Heart left ventricle (tissue), 16 donors: ENCODE data around the gene PTGIS. TPM values are rescaled to one million over a fixed set of nuclear protein-coding genes. Genes with fewer than 3 reads are reported as not detected.
"Not testable (repeated sequence)": the region's sequence is repeated elsewhere in the genome, so short reads cannot be mapped to it uniquely, and the experiment has no call there.

ENCODE experiments used
- ATAC-seq, 4 donors: fragments of 200-7000 bp; cut with Tn5 transposase; one replicate each; pipeline ENCODE4 v1.9.1; 2020 to 2022; ENCODE audit warnings: moderate library complexity in 4 of 4, mild to moderate bottlenecking in 3 of 4, moderate number of reproducible peaks in 1 of 4
- DNase-seq, 5 donors: peaks; one replicate each; pipeline ENCODE4 v3.0.0-alpha.2; 2020
- H3K27ac ChIP-seq, 12 donors: fragments of 200-600 bp; sonication (generic) in 4 of 12; one replicate each; pipeline versions ENCODE4 v1.5.0 to v1.8.0; 2016 to 2022; ENCODE audit warnings: mild to moderate bottlenecking in 2 of 12
- H3K27me3 ChIP-seq, 9 donors: fragments of 200-600 bp; sonication (generic) in 2 of 9; one replicate each; pipeline versions ENCODE4 v1.5.1 to v1.8.0; 2016 to 2022; ENCODE audit warnings: mild to moderate bottlenecking in 3 of 9
- H3K36me3 ChIP-seq, 9 donors: fragments of 200-600 bp; sonication (generic) in 2 of 9; one replicate each; pipeline versions ENCODE4 v1.5.0 to v1.8.0; 2018 to 2022; ENCODE audit warnings: mild to moderate bottlenecking in 2 of 9
- H3K4me1 ChIP-seq, 12 donors: fragments of 200-600 bp; sonication (generic) in 4 of 12; one replicate each; pipeline versions ENCODE4 v1.5.0 to v1.8.0; 2016 to 2022; ENCODE audit warnings: mild to moderate bottlenecking in 3 of 12
- H3K4me3 ChIP-seq, 12 donors: fragments of 200-600 bp; sonication (generic) in 4 of 12; one replicate each; pipeline versions ENCODE4 v1.5.0 to v1.8.0; 2017 to 2022; ENCODE audit warnings: mild to moderate bottlenecking in 9 of 12, moderate library complexity in 4 of 12
- H3K9me3 ChIP-seq, 12 donors: fragments of 200-600 bp; sonication (generic) in 4 of 12; one replicate each; pipeline versions ENCODE4 v1.5.0 to v1.8.0; 2016 to 2022; ENCODE audit warnings: mild to moderate bottlenecking in 1 of 12
- CTCF ChIP-seq, 12 donors: fragments of 200-600 bp; sonication (generic) in 4 of 12; IDR thresholded peaks; one replicate each; pipeline versions ENCODE4 v1.5.0 to v1.8.0; 2018 to 2022; ENCODE audit warnings: antibody characterized with exemption in 12 of 12, mild to moderate bottlenecking in 5 of 12
- POLR2A ChIP-seq, 2 donors: fragments of 450-650 bp; IDR thresholded peaks; one replicate each; pipeline ENCODE4 v1.6.1; 2017; ENCODE audit warnings: antibody characterized with exemption in 2 of 2, mild to moderate bottlenecking in 2 of 2, moderate library complexity in 2 of 2
- WGBS, 4 donors: extraction: QIAGEN DNeasy Blood & Tissue Kit in 2 of 4; methylation state at CpG; one replicate each; pipeline versions ENCODE4 v1.1.5 to v1.1.7; 2013 to 2018; 5-methylcytosine and 5-hydroxymethylcytosine counted together
- intact Hi-C, 10 donors: fragments of 100-400 bp; cut with DNase I; formaldehyde crosslinking; loops; one replicate each; pipeline versions ENCODE4 v1.11.1 to v1.14.2; 2022
- long read RNA-seq, 3 donors: library from polyadenylated mRNA; unstranded; transcript quantifications; one replicate each; pipeline ENCODE4 v2.0.0, GENCODE V29; 2020 to 2021
- polyA plus RNA-seq, 2 donors: library from polyadenylated mRNA; stranded (reverse); fragments of 200-250 nt; gene quantifications; one replicate each; pipeline ENCODE4 v1.2.3, GENCODE V29; 2013
- total RNA-seq, 9 donors: library from RNA; depleted of rRNA in 2 of 9; stranded (reverse); fragments of >200 nt in 2 of 9; fragmentation: NEBNext Ultra II Directional in 3 of 9; extraction: Animal tissue kit (Norgen Biotek cat#: 25700) in 3 of 9; gene quantifications; one replicate each; pipeline versions ENCODE4 v1.1.0 to v1.2.4, GENCODE V29; 2016 to 2023
- donor health status: ischemic (EF 13 %, LVEDD 7.1; RV severe dilation, severe dysfunction).
- donor health status: healthy with polysubstance abuse.
- donor health status: DM: no; HTN: yes; CAD: no.
- donor health status: DM: no; HTN: no; CAD: no.
- donor health status: ischemic (EF 25% LVEDD 6.9; RV normal size, moderate dysfunction).
- donor health status: ischemic (EF 25% LVEDD 5.7; RV mildly dilated, moderate dysfunction).
- donor health status: healthy.
- donor health status: DM: yes; HTN: yes; CAD: no.
- donor health status: ischemic (EF 35%, LVEDD 5.7; RV mildly dilated, moderate dysfunction).
- donor health status: nonischemic (EF 11% LVEDD 7.7; RV severe dilation, severe dysfunction).
- donor health status: DM: yes; HTN: yes; CAD: no.
- donor health status: PGD.
- donor health status: ischemic (EF 29% LVEDD 5.4; RV normal size, mild dysfunction).
- donor health status: nonischemic (EF 23%, LVEDD 6.1; RV moderate dilation, normal function).

Gene PTGIS
- total RNA-seq (10 to 100 TPM; 11.9 to 95.2 (median 22.0) TPM), polyA plus RNA-seq (1 to 10 TPM; 5.3 to 7.3 TPM)
- long read RNA-seq, donor 1, full-length matches to known transcripts, result 2 of 8 reads
- long read RNA-seq, donor 1, partial matches to known transcripts, result 2 of 8 reads
- long read RNA-seq, donor 1, other reads (novel, unspliced or antisense), result 4 of 8 reads
- long read RNA-seq, donor 2, full-length matches to known transcripts, result 1 of 11 reads
- long read RNA-seq, donor 2, partial matches to known transcripts, result 4 of 11 reads
- long read RNA-seq, donor 2, other reads (novel, unspliced or antisense), result 6 of 11 reads
- long read RNA-seq, donor 3, partial matches to known transcripts, result 0 of 2 reads
- long read RNA-seq, donor 3, other reads (novel, unspliced or antisense), result 2 of 2 reads

GRCh38 chr20:49567421-49568277 is at the start of gene PTGIS:
Gene PTGIS, minus strand, starts transcription at chr20:49568137. Its CDS starts 21 bp downstream, at chr20:49568116.
- peak in 3 of 4 donors; percentile 29 to 63 (median 56) for ATAC-seq
- intact Hi-C loops, result no loop called here
- WGBS, 4 donors, result 7 to 14% (median 10%) methylated on average over 29 to 70 of the region's 70 CpGs
- Histone ChIP-seq H3K27ac (peak within 1 kb of the TSS; percentile 49 to 94 (median 82)), H3K9me3 (no peaks in the 10 kb centered on the region), H3K4me3 (peak within 1 kb of the TSS; percentile 28 to 85 (median 62)), H3K36me3 (no peaks in the 10 kb centered on the region), H3K4me1 (peaks cover 0 to 37% (median 7%) of the 10 kb centered on the region in 12 donors), H3K27me3 (peaks cover 0 to 36% (median 8%) of the 10 kb centered on the region in 9 donors)
- TF ChIP-seq CTCF (IDR thresholded peaks at IDR 0.05), result no peak
- no peak for TF ChIP-seq POLR2A (IDR thresholded peaks at IDR 0.05)
- DNase-seq, result peak in 2 of 5 donors; percentile 51 to 73

DNA sequence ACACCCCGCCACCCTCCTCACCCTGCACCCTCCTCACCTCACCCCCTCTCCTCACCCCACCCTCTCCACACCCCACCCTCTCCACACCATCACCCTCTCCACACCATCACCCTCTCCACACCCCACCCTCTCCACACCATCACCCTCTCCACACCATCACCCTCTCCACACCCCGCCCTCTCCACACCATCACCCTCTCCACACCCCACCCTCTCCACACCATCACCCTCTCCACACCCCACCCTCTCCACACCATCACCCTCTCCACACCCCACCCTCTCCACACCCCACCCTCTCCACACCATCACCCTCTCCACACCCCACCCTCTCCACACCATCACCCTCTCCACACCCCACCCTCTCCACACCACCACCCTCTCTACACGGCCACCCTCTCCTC is 49.5 kb upstream of the PTGIS start:
- not testable (repeated sequence) for H3K4me3 ChIP-seq, H3K36me3 ChIP-seq, DNase-seq, H3K27me3 ChIP-seq, ATAC-seq, H3K27ac ChIP-seq
- peaks cover 0 to 22% (median 1%) of the 10 kb centered on the region in 12 donors for H3K4me1 ChIP-seq
- WGBS, 4 donors, result 59 to 83% (median 79%) methylated on average over 2 to 3 of the region's 3 CpGs
- peaks cover 0 to 11% (median 4%) of the 10 kb centered on the region in 12 donors for H3K9me3 ChIP-seq
- intact Hi-C loops, result loop anchor here in 8 of 10 donors (5.0 to 10.0 kb wide), 6 partner anchors 97 to 307 kb away; partner anchors contain the start of genes B4GALT5 (in 4 of the 8), SLC9A8 (in 2 of the 8) and SPATA2 (in 1 of the 8)

- 85 to 92% (median 88%) methylated on average over 11 of the region's 11 CpGs for WGBS, 4 donors
- TF ChIP-seq POLR2A (IDR thresholded peaks at IDR 0.05), result no peak
- DNase-seq, result no peak
- Histone ChIP-seq H3K4me1 (peaks cover 0 to 32% (median 3%) of the 10 kb centered on the region in 12 donors), H3K27ac (peak overlapping the region in 11 of 12 donors; percentile 6 to 79 (median 61)), H3K9me3 (peaks cover 0 to under 1% (median 0%) of the 10 kb centered on the region in 12 donors), H3K27me3 (no peaks in the 10 kb centered on the region), H3K4me3 (no peak overlapping the region), H3K36me3 (no peaks in the 10 kb centered on the region)
- intact Hi-C loops, result loop anchor here in 8 of 10 donors (5.0 to 10.0 kb wide), 6 partner anchors 98 to 308 kb away; partner anchors contain the start of genes B4GALT5 (in 4 of the 8), SLC9A8 (in 2 of the 8) and SPATA2 (in 1 of the 8)
- no peak for ATAC-seq
Observed at GRCh38 chr20:49616154-49617007, 48.4 kb upstream of the PTGIS start.

DNA sequence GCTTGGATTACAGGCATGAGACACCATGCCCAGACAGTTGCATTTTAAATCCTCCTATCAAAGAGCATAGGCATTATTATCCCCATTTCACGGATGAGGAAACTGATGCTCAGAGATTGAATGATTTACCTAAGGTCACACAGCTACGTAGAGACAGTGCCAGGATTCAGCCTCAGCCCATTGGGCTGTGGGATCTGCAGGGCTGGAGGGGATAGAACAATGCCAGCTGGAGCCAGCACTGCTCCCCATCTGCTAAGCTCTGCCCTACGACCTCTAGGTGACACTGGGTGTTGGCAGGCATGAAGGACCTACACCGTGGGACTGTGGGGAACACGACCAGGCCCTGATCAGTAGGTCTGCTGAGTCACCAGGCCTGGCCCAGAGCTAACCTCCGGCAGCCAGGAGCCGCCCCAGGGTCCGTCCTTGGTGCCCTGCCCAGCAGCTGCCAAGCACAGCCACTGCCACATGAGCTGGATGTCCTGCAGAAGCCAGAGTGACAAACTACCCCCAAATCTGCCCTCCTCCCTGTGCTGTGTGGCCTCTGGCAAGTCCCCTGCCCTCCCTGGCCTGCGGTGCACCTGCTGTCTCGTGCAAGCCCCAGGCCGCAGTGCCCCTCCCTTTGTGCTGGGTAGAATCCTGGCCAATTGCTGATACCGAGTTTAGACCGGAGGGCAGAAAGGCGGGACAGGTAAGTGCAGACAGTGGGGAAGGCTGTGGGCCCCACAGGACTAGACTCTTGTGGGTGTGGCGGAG is 47.6 kb upstream of the PTGIS start:
- H3K4me1 ChIP-seq, result peaks cover 0 to 40% (median 11%) of the 10 kb centered on the region in 12 donors
- peak; percentile 86 to 92 (median 88) for ATAC-seq
- H3K27me3 ChIP-seq, result no peaks in the 10 kb centered on the region
- H3K36me3 ChIP-seq, result no peaks in the 10 kb centered on the region
- H3K9me3 ChIP-seq, result no peaks in the 10 kb centered on the region
- intact Hi-C loops, result loop anchor here in 8 of 10 donors (5.0 to 10.0 kb wide), 6 partner anchors 99 to 309 kb away; partner anchors contain the start of genes B4GALT5 (in 4 of the 8), SLC9A8 (in 2 of the 8) and SPATA2 (in 1 of the 8)
- DNase-seq, result peak; percentile 56 to 89 (median 84)
- H3K4me3 ChIP-seq, result no peak overlapping the region
- peak overlapping the region in 11 of 12 donors; percentile 6 to 79 (median 61) for H3K27ac ChIP-seq
- TF ChIP-seq CTCF (IDR thresholded peaks at IDR 0.05) (peak in 1 of 12 donors; percentile 28), POLR2A (IDR thresholded peaks at IDR 0.05) (no peak)
- 65 to 78% (median 66%) methylated on average over 14 to 15 of the region's 15 CpGs for WGBS, 4 donors

DNA sequence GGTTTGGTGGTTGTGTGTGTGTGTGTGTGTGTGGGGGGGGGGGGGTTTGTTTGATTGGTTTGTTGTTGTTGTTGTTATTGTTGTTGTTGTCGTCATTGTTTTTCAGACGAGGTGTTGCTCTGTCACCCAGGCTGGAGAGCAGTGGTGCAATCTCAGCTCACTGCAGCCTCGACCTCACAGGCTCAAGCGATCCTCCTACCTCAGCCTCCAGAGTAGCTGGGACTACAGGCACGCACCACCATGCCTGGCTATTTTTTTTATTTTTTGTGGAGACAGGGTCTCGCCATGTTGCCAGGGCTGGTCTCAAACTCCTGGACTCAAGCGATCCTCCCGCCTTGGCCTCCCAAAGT is 47.1 kb upstream of the PTGIS start:
- ATAC-seq, H3K36me3 ChIP-seq, H3K4me3 ChIP-seq, H3K9me3 ChIP-seq, DNase-seq, H3K27me3 ChIP-seq: not testable (repeated sequence)
- H3K4me1 ChIP-seq, result peaks cover 0 to 40% (median 12%) of the 10 kb centered on the region in 12 donors
- H3K27ac ChIP-seq, result peak overlapping the region in 10 of 12 donors; percentile 6 to 77 (median 62)
- intact Hi-C loops, result loop anchor here in 8 of 10 donors (5.0 to 10.0 kb wide), 6 partner anchors 100 to 310 kb away; partner anchors contain the start of genes B4GALT5 (in 4 of the 8), SLC9A8 (in 2 of the 8) and SPATA2 (in 1 of the 8)
- 92 to 99% (median 96%) methylated on average over 7 to 8 of the region's 8 CpGs for WGBS, 4 donors
